ENCODE measurements around the gene GNAQ. TPM values are rescaled to one million over a fixed set of nuclear protein-coding genes. Genes with fewer than 3 reads are reported as not detected.

Gene GNAQ
- total RNA-seq, 1 experiment from 2014 or later, result 28.7 TPM

- Histone ChIP-seq H3K9me3 (ENCODE audit: control insufficient read depth in 1 of 2, insufficient read depth in 1 of 2, low read depth in 1 of 2, low read length in 2 of 2) (no peaks in the 10 kb centered on the region), H3K9me2 (ENCODE audit: insufficient read depth) (no peaks in the 10 kb centered on the region), H3K9ac (ENCODE audit: low read length) (no peak overlapping the region), H3K4me1 (ENCODE audit: control insufficient read depth in 1 of 2, insufficient read depth in 2 of 2, low read length in 2 of 2) (peaks cover 0 to 3% of the 10 kb centered on the region in 2 experiments; a peak in 1 of 4 replicates), H3K4me3 (replicated peaks in 1 of 2; ENCODE audit: low read depth in 1 of 2, low read length in 2 of 2) (no peak overlapping the region), H2AFZ (ENCODE audit: low read depth, low read length, poor library complexity, severe bottlenecking) (no peak overlapping the region), H3K27ac (ENCODE audit: low read depth, low read length) (no peak overlapping the region), H3K79me2 (ENCODE audit: insufficient read depth, low read length) (no peaks in the 10 kb centered on the region), H3K4me2 (ENCODE audit: low read length) (no peak overlapping the region), H4K20me1 (ENCODE audit: insufficient read depth) (no peaks in the 10 kb centered on the region), H3K36me3 (ENCODE audit: control insufficient read depth in 1 of 2, insufficient read depth in 2 of 2, low read length in 2 of 2) (no peaks in the 10 kb centered on the region), H3K27me3 (ENCODE audit: insufficient read depth, low read length) (no peaks in the 10 kb centered on the region)
- CTCF ChIA-PET, result no interaction called here
- POLR2A ChIA-PET, result no interaction called here
- RAD21 ChIA-PET (ENCODE audit: low non-redundant PET in 1 of 2, low total read pairs in 2 of 2, uncharacterized antibody in 2 of 2, unreplicated experiment in 2 of 2), result no interaction called here
- DNase-seq (ENCODE audit: low read depth, low spot score), result no peak
- intact Hi-C loops (cut with micrococcal nuclease), result no loop called here
- no peak for ATAC-seq
- no TSS peak for BruUV-seq (replicated peaks)
- no peak for TF ChIP-seq CBX3 (IDR thresholded peaks at IDR 0.05; ENCODE audit: low read depth)
- TF ChIP-seq SRF (IDR thresholded peaks at IDR 0.05; ENCODE audit: low read depth), result no peak
- no peak for TF ChIP-seq TCF7L2 (IDR thresholded peaks at IDR 0.05; ENCODE audit: borderline replicate concordance, extremely low read depth, insufficient read depth, insufficient read length)
These were observed 205.5 kb downstream of the GNAQ start for GRCh38 chr9:77826116-77826515.

GRCh38 chr9:77825361-77825760 lies 206.2 kb downstream of the GNAQ start:
- no peaks in the 10 kb centered on the region for H3K9me2 ChIP-seq (ENCODE audit: insufficient read depth)
- H3K27ac ChIP-seq (ENCODE audit: low read depth, low read length), result no peak overlapping the region
- H3K4me1 ChIP-seq (ENCODE audit: control insufficient read depth in 1 of 2, insufficient read depth in 2 of 2, low read length in 2 of 2), result peaks cover 0 to 10% of the 10 kb centered on the region in 2 experiments; a peak in 2 of 4 replicates
- DNase-seq (ENCODE audit: low read depth, low spot score), result no peak
- H3K36me3 ChIP-seq (ENCODE audit: control insufficient read depth in 1 of 2, insufficient read depth in 2 of 2, low read length in 2 of 2), result no peaks in the 10 kb centered on the region
- H3K4me3 ChIP-seq (replicated peaks in 1 of 2; ENCODE audit: low read depth in 1 of 2, low read length in 2 of 2), result no peak overlapping the region
- POLR2A ChIA-PET, result no interaction called here
- CTCF ChIA-PET, result no interaction called here
- no peak for TF ChIP-seq ZBTB33 (IDR thresholded peaks at IDR 0.05; ENCODE audit: extremely low read depth, insufficient replicate concordance, low read length)
- no peak for TF ChIP-seq ELF1 (IDR thresholded peaks at IDR 0.05; ENCODE audit: borderline replicate concordance, low read depth)
- no peak for TF ChIP-seq SP1 (IDR thresholded peaks at IDR 0.05; ENCODE audit: low read depth)
- no peak for TF ChIP-seq TCF7L2 (IDR thresholded peaks at IDR 0.05; ENCODE audit: borderline replicate concordance, extremely low read depth, insufficient read depth, insufficient read length)
- no peak for TF ChIP-seq EZH2phosphoT487 (IDR thresholded peaks at IDR 0.05; ENCODE audit: borderline replicate concordance)
- H3K9ac ChIP-seq (ENCODE audit: low read length), result no peak overlapping the region
- no peak overlapping the region for H3K4me2 ChIP-seq (ENCODE audit: low read length)
- RAD21 ChIA-PET (ENCODE audit: low non-redundant PET in 1 of 2, low total read pairs in 2 of 2, uncharacterized antibody in 2 of 2, unreplicated experiment in 2 of 2), result no interaction called here
- no peak for ATAC-seq
- H3K27me3 ChIP-seq (ENCODE audit: insufficient read depth, low read length), result no peaks in the 10 kb centered on the region
- no TSS peak for BruUV-seq (replicated peaks)
- H2AFZ ChIP-seq (ENCODE audit: low read depth, low read length, poor library complexity, severe bottlenecking), result no peak overlapping the region
- H3K79me2 ChIP-seq (ENCODE audit: insufficient read depth, low read length), result no peaks in the 10 kb centered on the region
- H3K9me3 ChIP-seq (ENCODE audit: control insufficient read depth in 1 of 2, insufficient read depth in 1 of 2, low read depth in 1 of 2, low read length in 2 of 2), result no peaks in the 10 kb centered on the region
- H4K20me1 ChIP-seq (ENCODE audit: insufficient read depth), result no peaks in the 10 kb centered on the region
- intact Hi-C loops (cut with micrococcal nuclease), result no loop called here
